Measurements from ENCODE around the gene CD3D.

CD3D gene

DNA sequence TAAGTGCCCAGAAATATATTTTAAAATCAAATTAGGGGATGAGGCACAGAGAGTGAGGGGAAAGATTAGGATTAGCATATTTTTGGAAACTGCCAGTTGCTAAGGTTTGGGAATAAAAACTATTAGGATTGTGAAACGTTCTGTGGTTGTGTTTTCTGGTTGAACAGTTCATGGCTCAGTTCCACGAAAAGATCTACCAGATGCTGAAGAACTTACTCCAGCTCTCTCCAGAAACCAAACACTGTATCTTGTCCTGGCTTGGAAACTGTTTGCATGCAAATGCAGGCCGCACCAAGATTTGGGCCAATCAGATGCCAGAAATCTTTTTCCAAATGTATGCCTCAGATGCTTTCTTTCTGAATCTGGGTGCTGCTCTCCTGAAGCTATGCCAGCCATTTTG lies 32.2 kb upstream of the CD3D start:
- Histone ChIP-seq H3K27me3 (ENCODE audit: low read length) (no peaks in the 10 kb centered on the region), H3K27ac (ENCODE audit: low read depth, low read length) (no peak overlapping the region), H3K36me3 (ENCODE audit: low read length) (peaks cover 34% of the 10 kb centered on the region), H2AFZ (ENCODE audit: low read depth, low read length, severe bottlenecking) (no peak overlapping the region), H3K9ac (ENCODE audit: low read length) (no peak overlapping the region), H3K79me2 (ENCODE audit: insufficient read depth, low read length) (no peaks in the 10 kb centered on the region), H3K4me2 (ENCODE audit: low read depth, low read length, poor library complexity, severe bottlenecking) (no peak overlapping the region), H3K4me3 (ENCODE audit: insufficient read depth, low read length, poor library complexity, severe bottlenecking) (no peak overlapping the region), H3K9me3 (ENCODE audit: insufficient read depth, low read length) (no peaks in the 10 kb centered on the region), H3F3A (ENCODE audit: insufficient read depth) (no peaks in the 10 kb centered on the region), H3K9me2 (replicated peaks; ENCODE audit: insufficient read depth, low read length) (no peaks in the 10 kb centered on the region), H4K20me1 (ENCODE audit: low read depth, low read length) (no peaks in the 10 kb centered on the region)
- TF ChIP-seq, protein P1, sequence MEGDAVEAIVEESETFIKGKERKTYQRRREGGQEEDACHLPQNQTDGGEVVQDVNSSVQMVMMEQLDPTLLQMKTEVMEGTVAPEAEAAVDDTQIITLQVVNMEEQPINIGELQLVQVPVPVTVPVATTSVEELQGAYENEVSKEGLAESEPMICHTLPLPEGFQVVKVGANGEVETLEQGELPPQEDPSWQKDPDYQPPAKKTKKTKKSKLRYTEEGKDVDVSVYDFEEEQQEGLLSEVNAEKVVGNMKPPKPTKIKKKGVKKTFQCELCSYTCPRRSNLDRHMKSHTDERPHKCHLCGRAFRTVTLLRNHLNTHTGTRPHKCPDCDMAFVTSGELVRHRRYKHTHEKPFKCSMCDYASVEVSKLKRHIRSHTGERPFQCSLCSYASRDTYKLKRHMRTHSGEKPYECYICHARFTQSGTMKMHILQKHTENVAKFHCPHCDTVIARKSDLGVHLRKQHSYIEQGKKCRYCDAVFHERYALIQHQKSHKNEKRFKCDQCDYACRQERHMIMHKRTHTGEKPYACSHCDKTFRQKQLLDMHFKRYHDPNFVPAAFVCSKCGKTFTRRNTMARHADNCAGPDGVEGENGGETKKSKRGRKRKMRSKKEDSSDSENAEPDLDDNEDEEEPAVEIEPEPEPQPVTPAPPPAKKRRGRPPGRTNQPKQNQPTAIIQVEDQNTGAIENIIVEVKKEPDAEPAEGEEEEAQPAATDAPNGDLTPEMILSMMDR (IDR thresholded peaks at IDR 0.05; ENCODE audit: insufficient read depth, low read length, poor library complexity, severe bottlenecking): no peak
- no peak for TF ChIP-seq EZH2phosphoT487 (conservative IDR thresholded peaks at IDR 0.05; ENCODE audit: low read length)

DNA sequence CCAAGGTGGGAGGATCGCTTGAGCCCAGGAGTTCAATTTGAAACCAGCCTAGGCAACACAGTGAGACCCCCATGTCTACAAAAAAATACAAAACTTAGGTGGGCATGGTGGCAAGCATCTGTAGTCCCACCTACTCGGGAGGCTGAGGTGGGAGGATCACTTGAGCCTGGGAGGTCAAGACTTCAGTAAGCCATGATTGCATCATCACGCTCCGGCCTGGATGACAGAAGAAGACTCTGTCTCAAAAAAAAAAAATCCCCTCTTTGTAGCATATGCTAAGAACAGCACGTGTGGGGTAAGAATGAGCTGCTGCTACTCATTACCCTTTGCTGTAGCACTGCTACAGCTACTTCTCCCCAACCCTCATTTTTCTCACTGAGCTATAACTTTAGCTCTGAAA lies 31.4 kb upstream of the CD3D start:
- H3K36me3 ChIP-seq (ENCODE audit: low read length): peaks cover 38% of the 10 kb centered on the region
- no peak overlapping the region for H3K4me2 ChIP-seq (ENCODE audit: low read depth, low read length, poor library complexity, severe bottlenecking)
- H3K9me2 ChIP-seq (replicated peaks; ENCODE audit: insufficient read depth, low read length): no peaks in the 10 kb centered on the region
- no peaks in the 10 kb centered on the region for H3K27me3 ChIP-seq (ENCODE audit: low read length)
- no peaks in the 10 kb centered on the region for H3F3A ChIP-seq (ENCODE audit: insufficient read depth)
- TF ChIP-seq, protein P1 (IDR thresholded peaks at IDR 0.05; ENCODE audit: insufficient read depth, low read length, poor library complexity, severe bottlenecking): no peak
- TF ChIP-seq EZH2phosphoT487 (conservative IDR thresholded peaks at IDR 0.05; ENCODE audit: low read length): no peak
- H3K9ac ChIP-seq (ENCODE audit: low read length): no peak overlapping the region
- H4K20me1 ChIP-seq (ENCODE audit: low read depth, low read length): no peaks in the 10 kb centered on the region
- no peak overlapping the region for H3K27ac ChIP-seq (ENCODE audit: low read depth, low read length)
- H3K4me3 ChIP-seq (ENCODE audit: insufficient read depth, low read length, poor library complexity, severe bottlenecking): no peak overlapping the region
- H2AFZ ChIP-seq (ENCODE audit: low read depth, low read length, severe bottlenecking): no peak overlapping the region
- H3K9me3 ChIP-seq (ENCODE audit: insufficient read depth, low read length): no peaks in the 10 kb centered on the region
- no peaks in the 10 kb centered on the region for H3K79me2 ChIP-seq (ENCODE audit: insufficient read depth, low read length)

DNA sequence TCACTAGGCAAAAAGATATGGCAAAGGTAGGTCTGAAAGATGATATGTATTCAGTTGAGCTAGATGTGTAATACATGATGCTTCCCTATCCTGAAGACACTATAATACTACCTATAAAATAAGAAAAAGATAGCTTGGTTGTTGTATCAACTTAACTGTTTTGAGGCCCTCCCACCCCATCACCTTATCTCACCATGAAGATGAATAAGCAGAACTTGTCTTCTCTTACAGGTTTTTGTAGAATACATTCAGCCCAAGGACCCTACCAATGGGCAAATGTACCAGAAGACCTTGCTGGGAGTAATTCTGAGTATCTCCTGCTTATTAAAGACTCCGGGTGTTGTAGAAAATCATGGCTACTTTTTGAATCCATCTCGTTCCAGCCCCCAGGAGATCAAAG lies 30.8 kb upstream of the CD3D start:
- no peaks in the 10 kb centered on the region for H3K9me2 ChIP-seq (replicated peaks; ENCODE audit: insufficient read depth, low read length)
- no peaks in the 10 kb centered on the region for H4K20me1 ChIP-seq (ENCODE audit: low read depth, low read length)
- H3K4me2 ChIP-seq (ENCODE audit: low read depth, low read length, poor library complexity, severe bottlenecking): no peak overlapping the region
- no peaks in the 10 kb centered on the region for H3K27me3 ChIP-seq (ENCODE audit: low read length)
- no peak overlapping the region for H2AFZ ChIP-seq (ENCODE audit: low read depth, low read length, severe bottlenecking)
- H3K79me2 ChIP-seq (ENCODE audit: insufficient read depth, low read length): no peaks in the 10 kb centered on the region
- H3F3A ChIP-seq (ENCODE audit: insufficient read depth): no peaks in the 10 kb centered on the region
- no peak overlapping the region for H3K9ac ChIP-seq (ENCODE audit: low read length)
- H3K9me3 ChIP-seq (ENCODE audit: insufficient read depth, low read length): no peaks in the 10 kb centered on the region
- no peak for TF ChIP-seq EZH2phosphoT487 (conservative IDR thresholded peaks at IDR 0.05; ENCODE audit: low read length)
- TF ChIP-seq, protein P1 (IDR thresholded peaks at IDR 0.05; ENCODE audit: insufficient read depth, low read length, poor library complexity, severe bottlenecking): no peak
- H3K36me3 ChIP-seq (ENCODE audit: low read length): peaks cover 40% of the 10 kb centered on the region
- no peak overlapping the region for H3K27ac ChIP-seq (ENCODE audit: low read depth, low read length)
- no peak overlapping the region for H3K4me3 ChIP-seq (ENCODE audit: insufficient read depth, low read length, poor library complexity, severe bottlenecking)
